Panc1 (cell line): ENCODE measurements around the gene BCL3. TPM values are rescaled to one million over a fixed set of nuclear protein-coding genes. Genes with fewer than 3 reads are reported as not detected.
"Not testable (repeated sequence)": the region's sequence is repeated elsewhere in the genome, so short reads cannot be mapped to it uniquely, and the experiment has no call there.

ENCODE experiments used
- ATAC-seq: fragments of 200-7000 bp; cut with Tn5 transposase; 2 replicates; pipeline ENCODE4 v1.9.1; 2020; ENCODE audit warnings: mild to moderate bottlenecking, moderate library complexity
- BruUV-seq: library from RNA; stranded (reverse); fragments of 400-500 nt; replicated peaks from 2 replicates; lab custom pipeline; 2021; lab: Mats Ljungman, UMichigan
- CTCF ChIA-PET: fragments of 300-600 bp; sonication (Branson Sonifier 250); formaldehyde crosslinking; loops from one replicate; lab custom pipeline; 2022; ENCODE audit warnings: antibody characterized with exemption; lab: Charles Lee
- POLR2A ChIA-PET: fragments of 300-600 bp; sonication (Branson Sonifier 250); formaldehyde crosslinking; loops from one replicate; lab custom pipeline; 2022; ENCODE audit warnings: antibody characterized with exemption; lab: Charles Lee
- DNase-seq: peaks from one replicate; pipeline ENCODE4 v3.0.0-alpha.2; 2010; ENCODE audit warnings: low read depth, low spot score
- H3K27ac ChIP-seq: 2 replicates; pipeline ENCODE4 v1.5.1; 2011; ENCODE audit warnings: mild to moderate bottlenecking, low read length, inconsistent platforms
- H3K27me3 ChIP-seq: fragments of 200-500 bp; sonication (Bioruptor generic); 2 replicates; pipeline ENCODE4 v1.6.0; 2014; ENCODE audit warnings: low read length, inconsistent platforms; ENCODE audit not compliant: control insufficient read depth, insufficient read depth
- H3K36me3 ChIP-seq: fragments of 200-500 bp; sonication (Bioruptor generic); 2 replicates; pipeline ENCODE4 v1.5.1; 2014; ENCODE audit warnings: inconsistent platforms, mild to moderate bottlenecking, low read length, moderate library complexity; ENCODE audit not compliant: control insufficient read depth, insufficient read depth
- H3K4me1 ChIP-seq: 2 replicates; pipeline ENCODE4 v1.5.1; 2011; ENCODE audit warnings: inconsistent platforms, mild to moderate bottlenecking, low read length, moderate library complexity; ENCODE audit not compliant: control insufficient read depth, insufficient read depth
- H3K4me3 ChIP-seq, 2 experiments: 2 replicates each; pipeline ENCODE4 v1.5.1; 2011 to 2012; ENCODE audit warnings: low read depth in 2 of 2, low read length in 2 of 2, mild to moderate bottlenecking in 2 of 2, inconsistent platforms in 1 of 2, moderate library complexity in 1 of 2
- H3K9me3 ChIP-seq: fragments of 200-500 bp; sonication (Bioruptor generic); 2 replicates; pipeline ENCODE4 v1.5.1; 2014; ENCODE audit warnings: low read depth, mild to moderate bottlenecking, inconsistent platforms, low read length, moderate library complexity; ENCODE audit not compliant: control insufficient read depth, insufficient read depth
- CTCF ChIP-seq: fragments of 450-650 bp; IDR thresholded peaks from 2 replicates; pipeline ENCODE4 v1.5.1; 2017; ENCODE audit warnings: mild to moderate bottlenecking
- POLR2AphosphoS5 ChIP-seq: IDR thresholded peaks from 2 replicates; pipeline ENCODE4 v1.6.1; 2012; ENCODE audit warnings: mild to moderate bottlenecking, low read depth, low read length, moderate library complexity
- REST ChIP-seq, 2 experiments: IDR thresholded peaks; 2 replicates each; pipeline ENCODE4 v1.6.1; 2011 to 2012; ENCODE audit warnings: low read depth in 2 of 2, control low read depth in 1 of 2, low read length in 1 of 2, mild to moderate bottlenecking in 1 of 2, moderate library complexity in 1 of 2; ENCODE audit not compliant: insufficient read depth in 1 of 2
- SIN3A ChIP-seq: IDR thresholded peaks from 2 replicates; pipeline ENCODE4 v1.6.1; 2012; ENCODE audit warnings: low read depth, mild to moderate bottlenecking, low read length, moderate library complexity, borderline replicate concordance; ENCODE audit not compliant: insufficient read depth
- TCF7L2 ChIP-seq: IDR thresholded peaks from 2 replicates; pipeline ENCODE4 v1.6.1; 2011; ENCODE audit warnings: mild to moderate bottlenecking, low read depth, low read length, inconsistent platforms
- in situ Hi-C: cut with HindIII; loops from 2 replicates; pipeline ENCODE4 v1.10.0; 2016; ENCODE audit warnings: low sequenced_read_pairs, low pct_unique_long_range_greater_than_20kb
- intact Hi-C: fragments of 100-400 bp; cut with micrococcal nuclease; formaldehyde crosslinking; loops from one replicate; pipeline ENCODE4 v1.10.0; 2022; ENCODE audit not compliant: unreplicated experiment
- total RNA-seq: library from RNA; stranded (reverse); gene quantifications from one replicate; pipeline ENCODE4 v1.2.1, GENCODE V29; 2021; ENCODE audit not compliant: unreplicated experiment

The BCL3 gene
- total RNA-seq, 1 experiment from 2014 or later: 48.5 TPM

- TF ChIP-seq CTCF (no peak; the same call in 1 of the 2 replicates), POLR2AphosphoS5 (no peak), TCF7L2 (no peak), SIN3A (no peak), REST (IDR thresholded peaks at IDR 0.05; ENCODE audit: insufficient read depth in 1 of 2, low read depth in 2 of 2, low read length in 1 of 2) (no peak)
- Histone ChIP-seq H3K27me3 (no peaks in the 10 kb centered on the region), H3K9me3 (no peaks in the 10 kb centered on the region), H3K4me3 (peak within 1 kb of the TSS; percentile 13 to 35; a peak in 2 of 4 replicates), H3K27ac (no peak within 1 kb of the TSS), H3K36me3 (no peaks in the 10 kb centered on the region), H3K4me1 (peaks cover 10% of the 10 kb centered on the region)
- ATAC-seq (peak; percentile 81), DNase-seq (no peak)
- intact Hi-C loops: no loop called here
- BruUV-seq: no TSS peak
- ChIA-PET CTCF (no interaction called here), POLR2A (no interaction called here)
- in situ Hi-C loops: no loop called here
Measured at GRCh38 chr19:44777715-44778347, 29.3 kb downstream of the BCL3 start, which contains the start of gene CBLC. CBLC (plus strand) TSS chr19:44777890; CDS start chr19:44777932, 42 bp downstream.

GRCh38 chr19:44779150-44779549 lies 30.6 kb downstream of the BCL3 start:
- no peaks in the 10 kb centered on the region for H3K27me3 ChIP-seq
- peaks cover 5% of the 10 kb centered on the region for H3K4me1 ChIP-seq
- TF ChIP-seq POLR2AphosphoS5 (no peak), SIN3A (no peak), REST (IDR thresholded peaks at IDR 0.05; ENCODE audit: insufficient read depth in 1 of 2, low read depth in 2 of 2, low read length in 1 of 2) (no peak), TCF7L2 (no peak), CTCF (no peak)
- in situ Hi-C loops: no loop called here
- ChIA-PET POLR2A (no interaction called here), CTCF (no interaction called here)
- H3K36me3 ChIP-seq: no peaks in the 10 kb centered on the region
- H3K9me3 ChIP-seq: no peaks in the 10 kb centered on the region
- DNase-seq: no peak
- no TSS peak for BruUV-seq
- no peak for ATAC-seq
- intact Hi-C loops: no loop called here
- H3K4me3 ChIP-seq: no peak overlapping the region
- no peak overlapping the region for H3K27ac ChIP-seq

- H3K27me3 ChIP-seq, DNase-seq, POLR2A ChIA-PET, H3K36me3 ChIP-seq, H3K4me1 ChIP-seq, intact Hi-C loops, BruUV-seq, H3K27ac ChIP-seq, in situ Hi-C loops, H3K9me3 ChIP-seq, ATAC-seq, H3K4me3 ChIP-seq: not testable (repeated sequence)
- CTCF ChIA-PET: interaction anchor here (0.7 kb wide), 1 partner anchor 41 kb away, joined by 3 read pairs; no protein-coding TSS in a partner anchor
Measured at GRCh38 chr19:44781694-44782093, 33.2 kb downstream of the BCL3 start.
